Measurements from ENCODE around the gene ARHGEF12. TPM values are rescaled to one million over a fixed set of nuclear protein-coding genes. Genes with fewer than 3 reads are reported as not detected.
A peak's percentile ranks its signal among the peaks of the same experiment; 100 is the strongest.

ARHGEF12 gene
- total RNA-seq, 1 experiment from 2014 or later: 29.4 TPM

DNA sequence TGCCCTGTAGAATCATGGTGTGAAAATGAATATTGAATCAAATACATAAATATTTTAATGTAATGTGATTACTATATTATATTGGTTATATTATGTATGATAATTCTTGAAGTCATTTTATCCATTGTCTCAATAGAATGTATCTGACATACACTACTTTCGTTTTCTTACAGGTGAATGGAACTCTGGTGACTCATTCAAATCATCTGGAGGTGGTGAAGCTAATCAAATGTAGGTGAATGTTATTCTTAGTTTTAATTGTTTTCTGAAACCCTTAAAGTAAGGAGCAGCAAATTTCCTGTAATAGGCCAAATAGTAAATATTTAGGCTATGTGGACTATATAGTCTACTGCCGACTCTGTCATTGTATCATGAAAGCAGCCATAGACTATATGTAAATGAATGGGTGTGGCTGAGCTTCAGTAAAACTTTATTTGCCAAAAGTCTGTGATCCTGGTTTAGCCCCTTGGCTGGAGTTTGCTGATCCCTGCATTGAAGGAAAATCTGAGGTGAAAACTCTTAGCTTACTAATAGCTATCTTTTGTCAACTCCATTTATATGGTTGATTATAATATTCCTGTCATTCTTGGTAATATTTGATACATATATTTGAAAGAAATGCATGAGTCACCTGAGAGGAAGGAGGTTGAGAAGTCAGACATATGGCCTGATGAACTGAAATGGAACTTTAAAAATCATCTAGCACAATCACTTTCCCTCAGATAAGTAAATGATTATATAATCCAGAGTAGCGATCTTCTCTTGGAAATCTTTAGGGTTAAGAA lies 88.2 kb downstream of the ARHGEF12 start:
- no peak for DNase-seq (ENCODE audit: low spot score)

DNA sequence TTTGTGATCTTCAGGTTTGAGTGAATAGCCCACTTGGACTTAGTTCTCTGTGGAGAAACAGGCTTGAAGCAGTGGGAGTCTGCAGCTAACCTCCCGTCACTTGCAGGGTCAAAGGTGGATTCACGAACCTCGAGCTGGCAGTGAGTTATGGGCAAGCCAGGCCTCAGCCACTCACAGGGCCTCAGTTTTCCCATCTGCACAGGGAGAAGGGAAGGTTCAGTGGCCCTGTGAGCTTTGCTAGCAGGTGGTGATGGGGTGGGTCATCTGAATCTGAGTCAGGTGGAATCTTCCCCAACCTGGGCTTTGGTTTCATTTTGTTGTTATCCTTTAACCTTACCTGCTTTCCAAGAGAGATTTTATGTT lies 88.7 kb downstream of the ARHGEF12 start:
- DNase-seq (ENCODE audit: low spot score): no peak

DNA sequence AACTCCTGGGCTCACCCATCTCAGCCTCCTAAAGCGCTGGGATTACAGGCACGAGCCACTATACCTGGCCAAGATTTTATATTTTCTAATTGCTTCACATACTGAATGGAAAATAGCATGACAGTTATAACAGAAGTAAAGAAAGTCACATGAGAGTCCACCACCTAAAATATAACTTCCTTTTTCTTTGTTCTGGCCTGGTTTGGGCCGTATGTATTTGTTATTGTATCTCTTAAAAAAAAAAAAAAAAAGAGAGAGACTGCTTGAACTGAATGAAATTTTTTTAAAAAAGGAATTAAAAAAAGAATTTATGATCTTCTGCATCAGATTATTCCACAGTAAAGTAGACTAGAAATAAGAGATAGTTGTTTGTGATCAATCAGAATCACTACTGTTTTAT lies 89.3 kb downstream of the ARHGEF12 start:
- DNase-seq (ENCODE audit: low spot score): no peak

DNA sequence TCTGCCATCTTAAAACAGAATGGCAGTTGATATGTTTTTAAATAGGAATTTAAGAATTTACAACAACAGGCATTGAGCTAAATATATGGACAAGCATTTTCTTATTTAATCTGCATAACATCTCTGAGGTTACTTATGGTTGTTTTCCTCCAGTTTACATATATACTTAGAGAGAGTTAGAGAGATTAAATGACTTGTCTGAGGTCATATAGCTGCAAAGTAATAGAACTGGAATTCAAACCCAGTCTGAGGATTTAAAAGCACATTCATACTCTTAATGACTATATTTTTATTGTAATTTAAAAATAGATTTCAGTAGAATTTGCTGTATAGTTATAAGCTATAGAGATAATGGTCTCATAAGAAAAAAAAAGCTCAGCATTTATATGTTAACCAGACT lies 93.9 kb downstream of the ARHGEF12 start:
- DNase-seq (ENCODE audit: low spot score): no peak

DNA sequence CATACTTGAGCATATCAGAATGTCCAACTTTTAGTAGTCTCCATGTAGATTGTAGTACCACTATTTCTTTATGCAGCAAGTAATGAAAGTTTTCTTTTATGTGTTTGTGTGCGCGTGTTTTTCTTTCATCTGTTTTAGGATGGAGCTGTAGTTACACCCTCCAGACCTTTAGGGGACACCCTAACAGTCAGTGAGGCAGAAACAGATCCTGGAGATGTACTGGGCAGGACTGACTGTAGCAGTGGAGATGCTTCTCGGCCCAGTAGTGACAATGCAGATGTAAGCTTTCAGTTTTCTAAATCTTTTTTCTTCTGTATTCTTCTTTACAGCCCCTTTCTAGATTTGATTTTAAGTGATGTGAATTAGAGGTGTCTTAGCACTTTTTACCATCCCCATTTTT lies 95.4 kb downstream of the ARHGEF12 start:
- peak; percentile 55 for DNase-seq (ENCODE audit: low spot score)

DNA sequence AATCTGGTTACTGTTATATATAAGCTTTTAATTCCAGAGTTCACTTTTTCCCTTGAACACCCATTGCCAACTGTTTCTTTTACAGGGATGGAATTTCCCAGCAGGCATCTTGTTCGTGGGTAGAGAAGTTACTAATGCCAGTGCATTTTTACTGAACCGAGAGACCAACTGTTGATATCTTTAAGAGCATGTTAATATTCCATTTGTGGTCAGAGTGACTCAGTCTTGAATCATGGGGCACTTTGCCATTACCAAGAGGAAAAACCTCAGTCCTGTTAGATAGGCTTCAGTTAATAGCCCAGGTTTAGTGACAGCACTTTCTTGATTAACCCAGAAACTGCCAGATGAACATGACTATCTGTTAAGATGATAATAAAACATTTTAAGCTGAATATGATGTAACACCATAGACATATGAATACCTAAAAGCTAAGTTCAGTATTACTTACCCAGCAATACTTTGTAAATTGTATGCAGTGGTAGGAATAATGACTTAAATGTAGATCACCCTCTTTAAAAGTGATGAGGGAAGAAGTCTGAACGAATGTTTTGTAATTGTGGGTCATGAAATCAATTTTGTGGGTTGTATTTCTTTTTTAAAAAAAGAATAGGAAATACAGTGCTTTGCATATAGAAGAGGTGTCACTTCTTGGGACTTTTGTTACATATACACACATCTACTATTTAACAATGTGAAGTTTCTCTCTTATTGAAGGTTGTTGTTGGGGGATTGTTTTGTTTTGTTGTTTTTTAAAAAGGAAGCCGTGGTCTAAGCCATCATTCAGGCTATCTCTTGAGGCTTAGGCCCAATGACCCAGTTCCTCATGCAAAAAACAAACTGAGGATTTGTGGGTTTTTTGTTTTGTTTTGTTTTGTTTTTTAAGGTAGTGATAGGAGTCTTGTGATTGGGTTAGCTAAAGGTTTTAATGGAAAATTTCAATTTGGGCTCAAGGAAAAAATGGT lies 96.1 kb downstream of the ARHGEF12 start:
- peak; percentile 95 for DNase-seq (ENCODE audit: low spot score)

DNA sequence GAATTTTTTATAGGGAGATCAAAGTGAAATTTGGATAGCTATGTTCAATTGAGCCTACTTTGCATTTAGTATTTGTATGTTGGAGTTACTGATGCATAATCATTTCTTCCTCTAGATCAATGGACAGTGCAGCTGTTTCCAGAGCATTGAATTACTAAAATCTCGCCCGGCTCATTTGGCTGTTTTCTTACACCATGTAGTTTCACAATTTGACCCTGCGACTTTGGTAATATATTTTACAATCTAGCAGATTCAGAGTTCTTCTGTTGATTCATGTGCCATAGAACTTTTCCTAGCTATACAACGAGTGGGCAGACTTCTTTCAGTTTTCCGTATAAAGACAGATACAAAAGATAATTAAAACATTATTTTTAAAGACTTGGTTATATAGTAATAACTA lies 105.4 kb downstream of the ARHGEF12 start:
- DNase-seq (ENCODE audit: low spot score): no peak

DNA sequence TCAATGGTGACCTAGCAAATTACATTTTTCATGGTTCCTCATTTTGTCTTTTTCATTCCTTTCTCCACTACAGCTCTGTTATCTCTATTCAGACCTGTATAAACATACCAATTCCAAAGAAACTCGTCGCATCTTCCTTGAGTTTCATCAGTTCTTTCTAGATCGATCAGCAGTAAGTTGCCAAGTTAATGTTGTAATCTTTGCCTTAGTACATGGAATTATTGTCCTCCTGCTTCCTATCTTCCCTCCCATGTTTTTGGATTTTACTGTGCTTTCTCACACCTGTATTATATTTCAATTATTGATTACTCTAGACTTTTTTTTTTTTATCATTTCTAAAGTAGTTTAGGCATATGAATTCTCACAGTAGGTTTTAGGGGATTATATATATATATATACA lies 105.8 kb downstream of the ARHGEF12 start:
- no peak for DNase-seq (ENCODE audit: low spot score)

DNA sequence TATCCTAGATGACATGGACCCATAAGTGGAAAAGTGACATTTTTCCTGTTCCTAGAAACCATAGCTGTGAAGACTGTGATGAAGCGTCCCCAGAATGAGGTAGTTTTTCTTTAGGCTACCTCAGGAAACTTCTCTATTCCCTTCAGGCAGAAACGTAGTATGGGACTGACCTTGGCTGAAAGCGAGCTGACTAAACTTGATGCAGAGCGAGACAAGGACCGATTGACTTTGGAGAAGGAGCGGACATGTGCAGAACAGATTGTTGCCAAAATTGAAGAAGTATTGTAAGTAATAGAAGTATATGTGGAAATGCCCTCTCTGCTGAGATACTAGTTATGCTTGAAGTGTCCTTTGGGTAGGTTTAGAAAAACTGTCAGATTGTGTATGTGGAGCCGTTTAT lies 110.6 kb downstream of the ARHGEF12 start:
- no peak for DNase-seq (ENCODE audit: low spot score)

DNA sequence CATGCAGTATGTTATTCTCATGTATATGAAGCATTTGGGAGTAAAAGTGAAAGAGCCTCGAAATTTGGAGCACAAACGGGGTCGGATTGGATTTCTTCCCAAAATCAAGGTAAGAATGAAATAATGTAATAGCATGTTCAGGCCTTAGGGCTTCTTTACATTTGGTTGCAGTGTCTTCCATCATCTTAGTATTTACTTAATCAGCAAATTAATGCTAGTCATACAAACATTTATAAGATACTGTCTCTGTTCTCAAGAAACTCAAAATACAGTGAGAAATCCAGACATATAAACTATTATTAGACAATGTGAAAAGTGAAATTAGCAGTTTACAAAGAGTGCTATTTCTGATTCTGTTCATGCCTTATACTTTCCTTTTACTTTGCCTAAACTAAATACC lies 112.0 kb downstream of the ARHGEF12 start:
- DNase-seq (ENCODE audit: low spot score): no peak

DNA sequence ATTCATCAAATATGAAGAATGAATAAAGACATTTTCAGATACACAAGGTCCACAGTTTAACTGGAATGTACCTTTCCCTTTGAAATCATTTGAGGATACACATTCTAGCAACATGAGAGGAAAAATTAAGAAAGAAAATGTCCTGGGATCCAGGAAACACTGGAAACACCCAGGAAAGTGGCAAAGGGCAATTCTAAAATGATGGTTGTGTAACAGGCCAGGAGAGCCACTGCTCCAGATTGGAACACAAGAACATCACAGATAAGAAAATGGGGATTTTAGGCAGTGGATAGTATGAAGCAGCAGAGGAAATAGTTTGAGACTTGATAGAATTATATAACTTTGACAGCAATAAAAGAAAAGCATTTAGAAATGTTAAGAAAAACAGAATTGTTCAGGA lies 119.3 kb downstream of the ARHGEF12 start:
- DNase-seq (ENCODE audit: low spot score): no peak

DNA sequence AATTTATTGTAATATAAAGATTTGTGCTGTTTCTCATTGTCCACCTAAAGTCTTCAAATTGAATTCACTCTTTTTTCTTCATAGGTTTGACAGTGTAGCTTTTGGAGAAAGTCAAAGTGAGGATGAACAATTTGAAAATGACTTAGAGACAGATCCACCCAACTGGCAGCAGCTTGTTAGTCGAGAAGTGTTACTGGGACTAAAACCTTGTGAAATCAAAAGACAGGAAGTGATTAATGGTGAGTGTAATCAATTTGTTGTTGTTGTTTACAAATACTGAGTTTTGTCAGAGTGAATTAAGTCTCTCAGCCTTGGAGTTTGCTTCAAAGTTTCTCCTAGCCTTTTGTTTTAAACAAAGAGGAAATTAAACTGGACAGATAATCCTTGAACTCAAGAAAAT lies 121.8 kb downstream of the ARHGEF12 start:
- no peak for DNase-seq (ENCODE audit: low spot score)

DNA sequence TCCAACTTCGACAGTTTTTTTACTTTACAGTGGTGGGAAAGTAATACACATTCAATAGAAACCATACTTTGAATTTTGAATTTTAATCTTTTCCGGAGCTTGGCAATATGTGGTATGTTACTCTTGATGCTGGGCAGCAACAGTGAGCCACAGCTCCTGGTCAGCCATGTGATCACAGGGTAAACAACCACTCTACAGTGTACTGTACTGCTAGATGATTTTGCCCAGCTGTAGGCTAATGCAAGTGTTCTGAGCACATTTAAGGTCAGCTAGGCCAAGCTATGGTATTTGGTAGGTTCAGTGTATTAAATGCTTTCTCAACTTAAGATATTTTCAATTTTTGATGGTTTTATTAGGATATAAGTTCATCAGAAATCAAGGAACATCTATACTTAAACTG lies 126.6 kb downstream of the ARHGEF12 start:
- no peak for DNase-seq (ENCODE audit: low spot score)

DNA sequence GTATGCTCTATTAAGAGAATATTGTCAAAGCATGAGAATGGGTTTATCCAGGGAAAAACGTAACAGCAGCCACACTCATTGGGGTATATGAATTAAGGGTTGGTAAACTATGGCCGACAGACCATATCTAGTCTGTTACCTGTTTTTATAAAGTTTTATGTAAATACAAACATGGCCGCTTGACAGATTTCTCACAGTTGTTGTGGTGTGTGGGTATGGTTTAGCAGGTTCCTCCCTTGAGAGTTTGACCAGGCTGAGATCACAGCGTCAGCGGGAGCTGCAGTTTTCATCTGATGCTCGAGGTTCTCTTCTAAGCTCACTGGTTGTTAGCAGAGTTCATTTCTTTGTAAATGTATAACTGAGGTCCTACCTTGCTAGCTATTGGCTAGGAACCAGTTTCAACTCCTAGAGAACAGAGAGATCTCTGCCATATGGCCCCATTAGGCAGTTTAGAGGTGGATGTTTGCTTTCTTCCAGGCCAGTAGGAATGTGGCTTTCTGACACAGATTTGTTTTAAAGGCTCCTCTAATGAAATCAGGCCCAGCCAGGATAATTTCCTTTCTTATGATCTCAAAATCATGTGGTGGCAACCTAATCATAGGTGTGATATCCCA lies 129.8 kb downstream of the ARHGEF12 start:
- DNase-seq (ENCODE audit: low spot score): no peak

DNA sequence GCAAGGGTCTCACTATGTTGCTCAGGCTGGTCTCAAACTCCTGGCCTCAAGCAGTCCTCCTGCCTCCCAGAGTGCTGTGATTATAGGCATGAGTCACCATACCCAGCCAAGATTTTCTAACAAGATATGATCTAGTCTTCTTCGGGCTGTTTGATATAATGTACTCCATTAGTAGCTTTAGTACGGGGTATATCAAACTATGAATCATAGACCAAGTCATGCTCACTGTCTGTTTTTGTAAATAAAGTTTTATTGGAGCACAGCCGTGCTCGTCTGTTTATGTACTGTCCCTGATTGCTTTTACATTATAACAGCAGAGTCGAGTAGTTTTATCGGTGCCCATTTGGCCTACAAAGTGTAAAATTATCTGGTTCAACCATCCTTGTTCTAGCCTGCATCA lies 131.4 kb downstream of the ARHGEF12 start:
- DNase-seq (ENCODE audit: low spot score): peak; percentile 19

DNA sequence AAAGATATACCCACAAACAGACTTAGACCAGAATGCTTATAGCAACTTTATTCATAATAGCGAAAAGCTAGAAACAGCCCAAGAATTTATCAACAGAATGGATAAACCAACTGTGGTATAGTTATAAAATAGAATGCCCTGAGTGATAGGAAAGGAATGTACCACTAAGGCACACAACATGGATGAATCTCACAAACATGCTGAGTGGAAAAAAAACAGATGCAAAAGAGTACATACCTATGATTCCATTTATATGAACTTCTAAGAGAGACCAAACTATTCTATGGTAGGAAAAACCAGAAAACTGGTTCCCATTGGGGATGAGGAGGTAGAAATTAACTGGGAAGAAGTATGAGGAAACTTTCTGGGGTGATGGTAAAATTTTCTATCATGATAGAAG lies 134.9 kb downstream of the ARHGEF12 start:
- no peak for DNase-seq (ENCODE audit: low spot score)

DNA sequence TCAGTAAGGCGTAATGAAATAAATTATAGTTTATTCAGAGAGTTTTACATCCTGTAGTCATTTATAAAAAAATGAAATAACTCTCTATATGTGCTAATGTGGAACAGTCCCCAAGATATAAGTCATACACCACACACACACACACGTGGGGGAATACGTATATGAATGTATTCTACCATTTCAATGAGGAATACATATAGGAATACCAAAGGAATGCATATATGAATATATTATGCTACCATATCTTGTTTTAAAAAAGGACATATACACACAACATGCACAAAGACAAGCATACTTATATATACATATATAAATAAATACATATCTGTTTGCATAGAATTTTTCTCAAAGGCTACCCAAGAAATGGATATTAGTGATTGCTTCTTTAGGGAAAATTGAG lies 135.8 kb downstream of the ARHGEF12 start:
- no peak for DNase-seq (ENCODE audit: low spot score)

DNA sequence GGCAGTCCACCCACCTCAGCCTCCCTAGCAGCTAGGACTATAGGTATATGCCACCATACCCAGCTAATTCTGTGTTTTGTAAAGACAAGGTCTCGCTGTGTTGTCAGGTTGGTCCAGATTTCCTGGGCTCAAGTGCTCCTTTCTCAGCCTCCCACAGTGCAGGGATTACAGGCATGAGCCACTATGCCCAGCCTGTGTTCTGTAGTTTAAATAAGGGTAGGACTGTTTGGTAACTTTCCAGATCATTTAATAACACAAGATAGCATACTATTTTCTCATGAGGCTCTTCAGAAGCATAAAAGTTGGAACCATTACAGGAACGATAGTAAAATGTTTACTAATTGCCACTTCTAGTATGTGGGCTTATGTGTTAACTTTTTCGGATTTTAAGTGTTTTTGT lies 137.3 kb downstream of the ARHGEF12 start:
- DNase-seq (ENCODE audit: low spot score): no peak

DNA sequence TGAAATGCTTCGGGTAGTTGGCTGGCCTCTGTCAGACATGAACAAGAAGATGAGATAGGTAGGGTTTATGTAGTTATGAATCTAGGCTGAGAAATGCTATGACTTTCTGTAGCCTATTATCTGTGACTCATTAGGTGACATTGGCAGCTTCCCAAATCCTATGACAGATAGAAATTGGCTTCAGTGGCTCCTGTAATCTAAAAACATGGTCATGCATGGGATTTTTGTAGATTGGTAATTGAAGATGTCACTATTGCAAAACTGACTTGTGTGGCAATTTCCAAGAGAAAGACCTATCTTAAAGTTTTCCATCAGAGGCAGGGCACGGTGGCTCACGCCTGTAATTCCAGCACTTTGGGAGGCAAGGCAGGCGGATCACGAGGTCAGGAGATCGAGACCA lies 145.9 kb downstream of the ARHGEF12 start:
- DNase-seq (ENCODE audit: low spot score): no peak

DNA sequence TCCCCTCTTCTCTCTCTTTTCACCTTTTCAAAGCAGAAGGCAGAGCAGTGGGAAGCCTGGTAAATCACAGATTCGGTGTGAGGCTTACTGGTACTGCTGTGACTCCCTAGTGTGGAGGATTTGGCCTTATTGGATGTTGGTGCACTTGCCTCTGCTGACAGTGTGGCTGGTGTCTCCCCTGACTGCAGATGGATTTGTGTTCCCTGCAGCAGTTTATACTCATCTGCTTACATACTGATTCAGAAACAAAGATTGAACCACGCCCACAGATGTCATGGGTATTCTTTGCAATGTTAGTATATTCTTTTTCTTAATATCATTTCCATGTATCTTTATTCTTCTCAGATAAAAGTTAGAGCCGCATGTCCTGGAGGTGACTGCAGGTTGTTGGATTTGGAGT lies 148.5 kb downstream of the ARHGEF12 start:
- no peak for DNase-seq (ENCODE audit: low spot score)

DNA sequence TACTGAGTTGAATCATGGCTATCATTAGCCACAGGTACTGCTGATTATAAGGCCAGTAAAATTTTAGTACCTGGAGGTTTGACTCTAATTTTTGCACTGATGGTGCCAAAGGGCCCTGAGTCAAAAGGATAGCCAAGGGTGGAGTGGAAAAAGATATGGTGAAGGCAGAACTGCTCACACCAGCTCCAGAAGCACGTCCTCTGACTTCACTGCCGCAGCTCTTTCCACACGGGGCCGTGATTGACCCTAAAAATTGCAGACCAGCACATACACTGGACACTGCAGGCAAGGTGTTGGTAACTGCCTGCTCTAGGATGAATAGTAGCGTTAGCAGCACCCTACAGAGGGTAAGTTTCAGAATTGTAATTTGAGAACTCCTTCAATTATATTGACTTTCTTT lies 149.9 kb downstream of the ARHGEF12 start:
- no peak for DNase-seq (ENCODE audit: low spot score)

DNA sequence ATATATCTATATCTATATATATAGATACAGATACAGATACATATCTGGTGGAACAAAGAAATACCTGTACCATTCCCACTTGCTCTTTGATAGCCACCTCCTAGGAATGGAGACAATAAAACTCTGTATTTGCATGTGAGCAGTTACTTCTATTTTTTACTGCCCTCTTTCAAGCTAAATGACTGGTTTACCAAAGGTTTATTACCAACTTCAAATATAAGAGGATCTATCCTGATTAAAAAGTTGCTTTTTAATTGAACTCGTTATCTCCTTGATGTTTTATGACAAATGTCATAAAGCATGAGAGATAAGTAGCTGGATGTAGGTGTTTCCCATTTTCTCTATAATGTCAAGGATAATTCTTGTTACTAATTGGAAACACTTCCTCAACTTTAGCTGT lies 153.6 kb downstream of the ARHGEF12 start:
- DNase-seq (ENCODE audit: low spot score): no peak

DNA sequence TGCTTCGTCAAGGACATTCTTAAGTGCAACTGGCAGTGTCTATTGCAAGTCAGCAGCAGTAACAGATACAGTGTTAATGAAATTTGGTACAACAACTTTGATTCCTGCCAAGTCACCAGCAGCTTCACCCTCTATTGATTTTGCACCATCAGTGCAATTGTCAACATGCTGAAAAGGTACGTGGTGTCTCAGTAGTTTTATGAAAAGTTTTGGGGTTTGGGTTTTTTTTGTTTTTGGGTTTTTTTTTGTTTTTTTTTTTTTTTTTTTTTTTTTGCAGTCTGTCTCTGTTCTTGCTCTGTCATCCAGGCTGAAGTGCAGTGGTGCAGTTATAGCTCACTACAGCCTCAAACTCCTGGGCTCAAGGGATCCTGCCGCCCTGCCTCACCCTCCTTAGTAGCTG lies 156.3 kb downstream of the ARHGEF12 start:
- no peak for DNase-seq (ENCODE audit: low spot score)

Measured in A172 (cell line).